GM12891 (cell line): ENCODE measurements around the gene ITGBL1.

Experiments
- DNase-seq: peaks from one replicate; pipeline ENCODE4 v3.0.0; 2011; ENCODE audit warnings: low spot score; ENCODE audit not compliant: insufficient read length
- FAIRE-seq: peaks from 2 replicates; lab custom pipeline; 2011; peaks lifted over from hg19 to GRCh38; lab: Jason Lieb, UNC
- PAX5 ChIP-seq: IDR thresholded peaks from 2 replicates; pipeline ENCODE4 v1.6.1; 2011; ENCODE audit warnings: low read length, moderate library complexity, mild to moderate bottlenecking; ENCODE audit not compliant: insufficient read depth, severe bottlenecking
- POLR2A ChIP-seq: IDR thresholded peaks from 2 replicates; pipeline ENCODE4 v1.6.1; 2011; ENCODE audit warnings: low read depth, low read length, control low read depth
- POLR2AphosphoS5 ChIP-seq: IDR thresholded peaks from 2 replicates; pipeline ENCODE4 v1.6.1; 2011; ENCODE audit warnings: low read depth, low read length, control low read depth
- POU2F2 ChIP-seq: IDR thresholded peaks from 2 replicates; pipeline ENCODE4 v1.6.1; 2011; ENCODE audit warnings: low read depth, mild to moderate bottlenecking, control low read depth, low read length, moderate library complexity
- SPI1 ChIP-seq: IDR thresholded peaks from 2 replicates; pipeline ENCODE4 v1.6.1; 2011; ENCODE audit warnings: low read depth, low read length, control low read depth
- TAF1 ChIP-seq: IDR thresholded peaks from 2 replicates; pipeline ENCODE4 v1.6.1; 2011; ENCODE audit warnings: low read depth, low read length, control low read depth

The ITGBL1 gene

GRCh38 chr13:101706651-101707050 is 254.2 kb downstream of the ITGBL1 start:
- FAIRE-seq (no peak), DNase-seq (no peak)
- TF ChIP-seq POU2F2 (no peak), PAX5 (no peak), POLR2AphosphoS5 (no peak), POLR2A (no peak), TAF1 (no peak), SPI1 (no peak)

GRCh38 chr13:101707659-101708058 is 255.2 kb downstream of the ITGBL1 start:
- DNase-seq: no peak
- TF ChIP-seq POU2F2 (no peak), PAX5 (no peak), TAF1 (no peak), SPI1 (no peak), POLR2A (no peak), POLR2AphosphoS5 (no peak)
- FAIRE-seq: no peak

DNA sequence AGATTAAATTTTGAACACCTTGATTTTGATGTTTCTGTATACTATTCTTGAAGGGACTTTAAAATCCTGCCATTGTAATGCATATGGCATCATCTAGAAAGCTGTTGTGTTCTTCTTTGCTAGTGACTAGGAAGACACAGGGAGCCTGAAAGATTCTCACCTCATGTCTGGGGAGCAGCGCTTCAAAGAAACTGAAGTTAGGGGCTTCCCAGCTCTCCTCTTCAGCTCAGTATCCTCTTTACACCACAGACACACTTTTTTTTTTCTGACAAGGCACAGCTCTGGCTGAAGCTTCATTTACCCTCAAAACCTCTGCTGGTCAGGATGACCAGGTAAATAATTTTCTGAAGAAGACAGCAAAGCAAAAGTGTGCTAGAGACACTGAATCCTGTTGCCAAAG is 255.6 kb downstream of the ITGBL1 start:
- DNase-seq (no peak), FAIRE-seq (no peak)
- TF ChIP-seq POLR2AphosphoS5 (no peak), POU2F2 (no peak), SPI1 (no peak), POLR2A (no peak), PAX5 (no peak), TAF1 (no peak)

- no peak for TF ChIP-seq POLR2A
- TF ChIP-seq PAX5: no peak
- TF ChIP-seq POU2F2: no peak
- TF ChIP-seq SPI1: no peak
- no peak for TF ChIP-seq TAF1
- no peak for TF ChIP-seq POLR2AphosphoS5
- FAIRE-seq (no peak), DNase-seq (no peak)
Measured at GRCh38 chr13:101709952-101710351, 257.5 kb downstream of the ITGBL1 start.

DNA sequence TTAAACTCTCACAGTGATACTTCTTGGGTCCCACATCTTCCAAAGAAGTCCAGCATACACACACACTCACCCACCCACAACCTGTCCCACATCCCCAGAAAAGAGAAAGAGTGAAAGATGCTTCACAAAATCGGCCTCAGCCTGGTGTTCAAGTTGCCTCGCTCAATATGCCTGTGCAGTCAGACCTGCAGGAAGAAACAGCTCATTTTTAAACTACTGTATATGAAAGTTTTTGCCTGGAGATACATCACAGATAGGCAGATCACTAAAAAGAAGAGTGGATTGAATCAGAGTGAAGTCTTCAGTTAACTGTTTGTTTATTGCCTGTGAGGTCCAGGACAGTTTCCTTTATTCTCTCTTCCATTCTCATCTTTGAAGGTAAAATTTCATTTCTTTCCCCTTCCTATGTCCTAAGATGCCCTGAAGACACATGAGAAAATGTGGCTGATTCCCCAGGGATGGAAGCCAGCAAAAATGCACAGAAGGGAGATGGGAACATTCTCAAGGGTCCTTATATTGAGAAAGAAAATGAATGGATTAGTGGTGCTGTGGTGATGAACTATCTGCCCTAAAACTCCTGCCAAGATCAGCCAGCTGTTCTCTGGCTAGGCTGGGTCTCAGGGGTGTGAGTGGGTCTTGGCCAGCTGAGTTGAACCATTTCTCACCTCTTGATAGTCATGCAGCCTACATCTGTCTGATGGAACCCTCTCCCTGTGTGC is 259.0 kb downstream of the ITGBL1 start:
- FAIRE-seq: no peak
- TF ChIP-seq POU2F2: no peak
- TF ChIP-seq POLR2A: no peak
- no peak for TF ChIP-seq SPI1
- TF ChIP-seq PAX5: no peak
- no peak for TF ChIP-seq TAF1
- TF ChIP-seq POLR2AphosphoS5: no peak
- no peak for DNase-seq

DNA sequence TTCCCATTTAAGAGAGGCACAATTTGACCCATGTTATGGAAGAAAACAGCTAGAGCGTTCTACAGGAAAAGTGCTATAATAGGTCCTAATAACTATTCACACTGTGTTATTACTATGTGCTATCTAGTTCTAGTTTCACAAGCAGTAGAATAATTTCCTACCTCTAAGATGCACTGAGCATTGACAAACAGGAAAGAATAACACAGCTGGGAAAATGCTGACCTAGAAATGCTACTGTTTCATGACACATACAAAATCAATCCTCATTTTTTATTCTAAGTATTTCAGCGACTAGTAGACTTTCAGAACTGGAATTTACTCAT is 259.5 kb downstream of the ITGBL1 start:
- DNase-seq (no peak), FAIRE-seq (no peak)
- TF ChIP-seq POLR2AphosphoS5 (no peak), TAF1 (no peak), POU2F2 (no peak), SPI1 (no peak), PAX5 (no peak), POLR2A (no peak)

- no peak for DNase-seq
- no peak for FAIRE-seq
- TF ChIP-seq PAX5: no peak
- TF ChIP-seq POU2F2: no peak
- no peak for TF ChIP-seq POLR2A
- no peak for TF ChIP-seq POLR2AphosphoS5
- TF ChIP-seq TAF1: no peak
- no peak for TF ChIP-seq SPI1
Measured at GRCh38 chr13:101714195-101714594, 261.7 kb downstream of the ITGBL1 start.

DNA sequence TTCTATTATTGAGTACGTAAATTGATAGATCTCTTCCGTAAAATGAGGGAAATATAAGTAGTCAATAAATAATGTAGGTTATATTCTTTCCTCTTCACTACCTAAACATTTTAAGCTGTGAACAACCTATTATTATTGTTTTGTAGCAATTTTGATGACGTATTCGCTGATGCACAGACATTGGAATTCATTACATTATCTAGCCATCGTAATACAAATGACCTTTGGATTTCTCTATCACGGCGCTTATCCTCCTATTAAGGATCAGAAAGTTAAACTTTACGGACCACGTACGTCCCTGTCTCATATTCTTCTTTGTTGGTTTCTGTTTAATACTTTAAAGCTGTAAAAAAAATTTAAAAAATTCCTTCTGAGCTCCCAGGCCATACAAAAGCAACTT is 264.9 kb downstream of the ITGBL1 start:
- FAIRE-seq (no peak), DNase-seq (no peak)
- TF ChIP-seq POU2F2 (no peak), TAF1 (no peak), POLR2AphosphoS5 (no peak)

DNA sequence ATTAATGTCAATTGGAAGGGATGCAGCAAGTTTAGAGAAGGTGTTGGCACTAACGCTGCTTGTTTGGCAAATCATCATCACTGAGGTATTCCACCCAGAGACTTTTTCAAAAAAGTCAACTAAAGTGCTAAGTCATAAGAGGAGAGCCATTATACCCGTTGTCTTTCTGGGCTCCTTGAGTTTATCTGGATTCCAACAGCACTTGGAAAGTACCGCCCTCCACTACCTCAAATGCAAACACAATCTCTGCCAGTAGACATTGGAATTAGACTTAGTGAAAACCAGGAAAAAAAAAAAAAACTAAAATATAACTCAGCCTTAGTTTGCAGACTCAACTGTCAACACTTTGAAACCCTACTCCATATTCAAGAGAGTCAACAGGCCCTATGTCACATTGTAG is 266.0 kb downstream of the ITGBL1 start:
- no peak for DNase-seq
- no peak for FAIRE-seq
- TF ChIP-seq TAF1: no peak
- TF ChIP-seq SPI1: no peak
- TF ChIP-seq PAX5: no peak

GRCh38 chr13:101726681-101727080 is 274.2 kb downstream of the ITGBL1 start:
- no peak for DNase-seq
- TF ChIP-seq POLR2A: no peak
- TF ChIP-seq POU2F2: no peak
- TF ChIP-seq SPI1: no peak
- TF ChIP-seq PAX5: no peak
- no peak for TF ChIP-seq TAF1
- no peak for TF ChIP-seq POLR2AphosphoS5
- no peak for FAIRE-seq

DNA sequence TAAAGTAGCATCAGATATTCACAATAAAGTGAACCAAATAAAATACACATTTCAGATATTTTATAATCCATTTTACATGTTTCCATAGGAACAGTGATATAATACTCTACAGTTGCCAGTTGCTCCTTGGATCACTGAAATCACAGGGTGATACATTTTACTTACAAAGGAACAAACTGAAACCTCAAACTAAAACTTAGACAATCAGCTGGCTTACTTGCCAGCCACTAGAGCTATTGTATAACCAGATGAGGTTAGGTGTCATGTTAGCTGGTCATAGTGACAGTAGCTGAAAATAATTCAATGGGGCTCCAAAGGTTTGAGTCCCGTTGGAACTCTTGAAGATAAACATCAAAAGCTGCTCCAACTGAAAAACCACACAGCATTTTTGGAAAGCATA is 274.6 kb downstream of the ITGBL1 start:
- FAIRE-seq (no peak), DNase-seq (no peak)
- no peak for TF ChIP-seq SPI1
